GM19328 (cell line): ENCODE results near the gene TBX3.

Source experiments
- ATAC-seq: cut with Tn5 transposase; IDR thresholded peaks from one replicate; pipeline ENCODE4 v1.9.1; 2021; ENCODE audit warnings: mild to moderate bottlenecking, moderate library complexity; ENCODE audit not compliant: unreplicated experiment

The TBX3 gene

GRCh38 chr12:114683709-114684097 lies 272 bp downstream of the TBX3 start:
- ATAC-seq = no peak

DNA sequence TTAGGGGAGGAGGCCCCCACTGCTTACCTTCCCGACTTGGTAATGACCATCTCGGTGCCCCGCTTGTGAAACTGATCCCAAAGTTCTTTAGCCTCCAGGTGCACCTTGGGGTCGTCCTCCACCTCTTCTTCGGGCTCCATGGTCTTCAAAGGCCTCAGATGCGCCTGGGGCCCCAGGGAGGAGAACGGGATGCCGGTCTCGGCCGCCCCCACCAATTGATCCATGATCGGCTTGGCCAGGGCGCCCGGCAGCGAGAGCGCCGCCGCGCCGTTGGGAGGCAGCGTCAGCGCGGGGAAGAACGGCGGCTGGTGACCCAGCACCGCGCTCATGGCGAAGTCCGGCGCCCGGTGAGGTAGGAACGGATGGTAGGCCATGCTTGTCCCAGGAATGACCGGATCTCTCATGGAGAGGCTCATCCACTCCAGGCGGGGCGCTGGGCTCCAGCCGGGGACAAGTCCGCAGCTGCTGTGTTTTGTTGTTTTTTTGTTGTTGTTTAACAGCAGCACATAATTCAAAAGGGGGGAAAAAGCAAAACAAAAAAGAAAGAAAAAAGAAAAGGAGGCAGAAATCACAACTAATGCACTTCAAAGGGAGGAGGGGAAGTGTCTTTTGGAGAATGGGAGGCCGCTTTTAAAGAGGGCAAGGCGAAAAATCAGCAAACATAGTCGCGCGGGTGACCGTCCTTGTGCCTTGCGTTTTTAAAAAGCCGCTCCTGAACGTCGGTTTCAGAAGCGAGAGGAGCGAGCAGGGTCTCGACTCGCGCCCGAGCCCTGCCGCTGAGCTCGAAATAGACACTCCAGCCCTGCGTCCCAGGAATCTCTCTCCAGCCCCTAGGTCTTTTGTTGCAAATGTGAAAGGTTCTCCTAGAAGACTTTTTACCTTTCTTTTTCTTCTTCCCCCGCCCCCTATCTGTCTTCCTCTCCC lies 928 bp downstream of the TBX3 start:
- ATAC-seq = no peak

DNA sequence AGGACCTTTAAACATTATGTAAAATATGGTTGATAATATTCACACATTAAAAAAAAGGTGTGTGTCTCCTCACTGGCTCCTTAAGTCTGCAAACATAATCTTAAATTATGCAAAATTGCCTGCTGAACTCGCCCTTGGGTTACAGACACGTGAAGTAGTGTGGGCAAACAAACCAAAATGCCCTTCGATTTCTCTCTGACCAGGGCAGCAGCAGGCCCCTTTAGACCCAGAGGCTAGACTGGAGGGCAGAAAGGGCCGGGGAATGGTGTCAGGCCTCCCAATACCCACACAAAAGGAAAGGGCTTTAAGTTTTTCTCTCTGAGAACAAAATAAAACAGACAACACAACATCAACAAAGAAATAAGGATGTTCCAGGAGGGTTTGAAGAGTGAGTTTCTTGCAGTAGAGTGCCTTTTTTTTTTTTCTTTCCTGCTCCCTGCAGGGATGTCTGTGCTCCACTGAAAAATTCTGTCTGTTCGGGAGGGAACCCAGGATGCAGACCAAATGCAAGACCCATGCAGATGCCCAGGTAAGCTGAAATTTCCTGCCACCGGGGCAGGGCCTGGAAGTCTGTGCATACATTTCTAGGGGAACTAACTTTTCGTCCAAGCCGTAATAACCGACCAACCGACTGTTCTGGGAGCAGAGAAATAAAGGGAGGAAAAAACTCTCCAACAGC lies 1.7 kb downstream of the TBX3 start:
- ATAC-seq = no peak

DNA sequence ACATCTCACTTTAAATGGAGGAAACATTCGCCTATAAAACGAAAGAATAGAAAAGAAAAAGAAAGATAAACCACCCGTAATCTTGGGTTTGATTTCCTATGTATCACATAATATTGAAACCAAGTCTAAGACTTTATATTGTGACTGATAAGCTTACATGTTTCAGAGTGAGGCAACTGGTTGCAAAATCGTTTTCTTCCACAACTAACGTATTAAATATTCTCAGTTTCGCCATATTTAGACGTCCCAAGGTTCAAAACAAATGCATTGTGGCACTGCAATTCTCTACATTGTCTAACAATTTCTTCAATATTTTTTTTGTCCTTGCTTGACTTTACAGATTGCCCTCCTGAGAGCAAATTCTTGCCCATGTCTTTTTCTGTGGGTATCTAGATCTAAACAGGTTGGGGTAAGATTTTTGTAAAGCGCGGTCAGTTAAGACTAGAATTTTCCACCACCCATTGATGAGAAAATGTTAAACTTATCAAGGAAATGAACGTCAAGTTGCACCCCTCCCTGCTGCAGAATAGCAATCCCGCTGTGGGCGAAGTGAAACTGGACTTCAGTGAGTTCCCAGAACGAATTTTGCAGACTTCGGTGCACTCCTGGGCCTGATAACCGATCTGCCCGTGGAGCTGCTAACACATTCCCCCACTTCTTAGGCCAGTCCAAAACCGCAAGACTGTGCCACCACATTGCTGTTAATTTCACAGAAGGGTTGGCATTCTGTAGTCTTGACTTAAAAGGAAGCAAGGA lies 2.7 kb downstream of the TBX3 start:
- no peak for ATAC-seq

DNA sequence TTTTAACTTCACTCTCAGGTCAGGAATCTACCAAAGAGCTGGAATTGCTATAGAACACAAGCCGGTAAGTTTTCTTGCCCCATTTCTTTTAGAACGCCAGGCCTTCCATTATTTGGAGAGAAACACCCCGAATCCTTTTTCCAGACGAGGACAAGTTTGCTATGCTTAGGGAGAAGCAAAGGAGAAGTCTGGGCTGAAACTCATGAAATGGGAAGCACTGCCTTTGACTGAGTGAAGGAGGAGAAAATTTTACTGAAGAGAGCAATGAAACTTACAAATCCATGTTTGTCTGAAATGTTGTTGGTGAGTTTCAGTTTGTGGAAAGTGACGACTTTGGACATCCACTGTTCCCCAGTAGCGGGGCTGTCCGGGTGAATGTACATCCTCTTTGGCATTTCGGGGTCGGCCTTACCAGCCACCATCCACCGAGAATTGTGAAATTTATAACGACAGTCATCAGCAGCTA lies 3.3 kb downstream of the TBX3 start:
- ATAC-seq = no peak

DNA sequence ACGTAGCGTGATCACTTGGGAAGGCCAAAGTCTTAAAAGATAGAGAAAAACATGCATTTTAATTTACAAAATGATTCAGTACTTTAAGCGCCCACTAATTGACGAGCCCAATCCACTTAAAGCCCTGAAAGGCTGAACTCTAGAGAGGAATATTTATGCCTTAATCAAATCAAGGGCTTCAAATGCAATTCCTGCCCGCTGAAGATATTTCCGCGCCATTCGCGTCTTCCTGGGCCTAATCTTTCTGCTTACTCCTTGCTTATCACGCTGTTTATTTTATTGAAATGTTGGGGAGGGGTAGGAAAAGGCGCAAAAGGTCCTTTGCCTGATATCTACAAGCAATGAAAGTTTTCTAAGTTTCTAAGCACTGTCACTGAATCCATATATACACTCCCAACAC lies 4.0 kb downstream of the TBX3 start:
- ATAC-seq = no peak

DNA sequence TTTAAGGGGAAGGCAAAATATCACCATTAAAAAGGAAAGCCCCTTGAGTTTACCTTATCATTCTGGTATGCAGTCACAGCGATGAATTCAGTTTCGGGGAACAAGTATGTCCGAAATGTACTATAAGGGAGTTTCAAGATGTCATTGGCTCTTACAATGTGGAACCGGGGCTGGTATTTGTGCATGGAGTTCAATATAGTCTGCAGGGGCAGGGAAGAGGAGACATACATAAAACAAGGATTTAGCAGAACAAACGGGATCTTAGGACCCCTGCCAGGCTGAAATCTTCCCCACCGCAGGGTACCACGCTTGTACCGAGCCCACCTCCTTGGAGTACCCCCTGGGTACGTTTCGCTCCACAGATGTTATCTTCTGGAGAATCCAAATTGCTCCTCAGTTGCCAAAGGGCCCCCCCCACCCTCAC lies 4.5 kb downstream of the TBX3 start:
- no peak for ATAC-seq

- ATAC-seq = no peak
Measured at GRCh38 chr12:114678718-114679117, 5.3 kb downstream of the TBX3 start.

- no peak for ATAC-seq
Measured at GRCh38 chr12:114678028-114678427, 5.9 kb downstream of the TBX3 start.

GRCh38 chr12:114676142-114676741 lies 7.7 kb downstream of the TBX3 start:
- ATAC-seq = no peak

GRCh38 chr12:114674251-114675047 lies 9.5 kb downstream of the TBX3 start:
- no peak for ATAC-seq

GRCh38 chr12:114673901-114674250 lies 10.1 kb downstream of the TBX3 start:
- ATAC-seq = no peak

GRCh38 chr12:114673169-114673833 lies 10.7 kb downstream of the TBX3 start:
- no peak for ATAC-seq

- ATAC-seq = no peak
Measured at GRCh38 chr12:114672817-114673168, 11.2 kb downstream of the TBX3 start.

GRCh38 chr12:114671443-114672411 lies 12.2 kb downstream of the TBX3 start:
- no peak for ATAC-seq

GRCh38 chr12:114671066-114671442 lies 12.9 kb downstream of the TBX3 start:
- ATAC-seq = no peak

- no peak for ATAC-seq
Measured at GRCh38 chr12:114670291-114670980, 13.5 kb downstream of the TBX3 start.
